Hepatocyte (in vitro differentiated cells): ENCODE data around the gene HHATL. TPM values are rescaled to one million over a fixed set of nuclear protein-coding genes. Genes with fewer than 3 reads are reported as not detected.

Experiments
- DNase-seq: peaks from one replicate; pipeline ENCODE4 v3.0.0-alpha.2; 2016; ENCODE audit warnings: low spot score
- H2AFZ ChIP-seq: fragments of 200-600 bp; sonication (generic); 2 replicates; pipeline ENCODE4 v1.6.0; 2016; ENCODE audit warnings: antibody characterized with exemption, mild to moderate bottlenecking
- H3K27ac ChIP-seq: fragments of 200-600 bp; sonication (generic); 2 replicates; pipeline ENCODE4 v1.5.1; 2016; ENCODE audit warnings: mild to moderate bottlenecking
- H3K27me3 ChIP-seq: fragments of 200-600 bp; sonication (generic); 2 replicates; pipeline ENCODE4 v1.6.1; 2016
- H3K36me3 ChIP-seq: fragments of 200-600 bp; sonication (generic); replicated peaks from 2 replicates; pipeline ENCODE4 v1.5.1; 2016; ENCODE audit warnings: low read depth; ENCODE audit not compliant: insufficient read depth
- H3K4me1 ChIP-seq: fragments of 200-600 bp; sonication (generic); 2 replicates; pipeline ENCODE4 v1.5.1; 2016; ENCODE audit warnings: mild to moderate bottlenecking, moderate library complexity; ENCODE audit not compliant: insufficient read depth
- H3K4me2 ChIP-seq: fragments of 200-600 bp; sonication (generic); 2 replicates; pipeline ENCODE4 v1.6.0; 2016
- H3K4me3 ChIP-seq: fragments of 200-600 bp; sonication (generic); 2 replicates; pipeline ENCODE4 v1.5.1; 2016; ENCODE audit warnings: mild to moderate bottlenecking
- H3K79me2 ChIP-seq: fragments of 200-600 bp; sonication (generic); 2 replicates; pipeline ENCODE4 v1.6.0; 2017; ENCODE audit warnings: mild to moderate bottlenecking
- H3K9me2 ChIP-seq: fragments of 200-600 bp; sonication (generic); replicated peaks from 2 replicates; pipeline ENCODE4 v1.6.0; 2017; ENCODE audit warnings: mild to moderate bottlenecking; ENCODE audit not compliant: insufficient read depth
- H3K9me3 ChIP-seq: fragments of 200-600 bp; sonication (generic); 2 replicates; pipeline ENCODE4 v1.5.1; 2016; ENCODE audit warnings: low read depth, mild to moderate bottlenecking
- H4K20me1 ChIP-seq: fragments of 200-600 bp; sonication (generic); 2 replicates; pipeline ENCODE4 v1.6.0; 2016; ENCODE audit warnings: mild to moderate bottlenecking; ENCODE audit not compliant: insufficient read depth, poor library complexity, severe bottlenecking
- CTCF ChIP-seq: fragments of 200-600 bp; sonication (generic); IDR thresholded peaks from 2 replicates; pipeline ENCODE4 v1.5.1; 2016; ENCODE audit warnings: antibody characterized with exemption, mild to moderate bottlenecking; ENCODE audit not compliant: poor library complexity
- EZH2 ChIP-seq: fragments of 200-600 bp; sonication (generic); IDR thresholded peaks from 2 replicates; pipeline ENCODE4 v1.6.1; 2016; ENCODE audit warnings: antibody characterized with exemption, mild to moderate bottlenecking, borderline replicate concordance
- EZH2phosphoT487 ChIP-seq: fragments of 200-600 bp; sonication (generic); IDR thresholded peaks from one replicate; pipeline ENCODE4 v1.6.1; 2018; ENCODE audit warnings: antibody characterized with exemption, mild to moderate bottlenecking, low read depth, moderate library complexity; ENCODE audit not compliant: unreplicated experiment, severe bottlenecking
- WGBS: methylation state at CpG from one replicate; pipeline ENCODE4 v1.1.6; 2016; ENCODE audit warnings: low lambda C conversion rate; ENCODE audit errors: missing lambda C conversion rate; 5-methylcytosine and 5-hydroxymethylcytosine counted together
- polyA plus RNA-seq: library from polyadenylated mRNA; unstranded; fragments of >200 nt; fragmentation: Nextera tagmentation; extraction: Ambion mirVana; gene quantifications from 2 replicates; pipeline ENCODE4 v1.2.1, GENCODE V29; 2016
- total RNA-seq: library from RNA; depleted of rRNA; stranded (reverse); fragments of >200 nt; gene quantifications from 2 replicates; pipeline ENCODE4 v1.2.3, GENCODE V29; 2014

HHATL gene
- total and polyA plus RNA-seq, 2 experiments from 2014 or later = not detected

- Histone ChIP-seq H3K4me1 (no peaks in the 10 kb centered on the region), H3K4me2 (no peak overlapping the region), H3K9me2 (no peaks in the 10 kb centered on the region), H3K4me3 (no peak overlapping the region), H3K27me3 (no peaks in the 10 kb centered on the region), H2AFZ (no peak overlapping the region), H3K9me3 (no peaks in the 10 kb centered on the region), H3K27ac (no peak overlapping the region), H3K36me3 (no peaks in the 10 kb centered on the region), H4K20me1 (no peaks in the 10 kb centered on the region), H3K79me2 (no peaks in the 10 kb centered on the region)
- DNase-seq = no peak
- 62% methylated on average over 6 of the region's 6 CpGs for WGBS
- TF ChIP-seq EZH2 = no peak
- no peak for TF ChIP-seq CTCF
- TF ChIP-seq EZH2phosphoT487 = no peak
These were observed 9.1 kb upstream of the HHATL start for GRCh38 chr3:42711491-42712343.

- Histone ChIP-seq H3K79me2 (no peaks in the 10 kb centered on the region), H3K9me3 (no peaks in the 10 kb centered on the region), H3K4me3 (no peak overlapping the region), H3K27me3 (no peaks in the 10 kb centered on the region), H3K9me2 (no peaks in the 10 kb centered on the region), H3K27ac (no peak overlapping the region), H4K20me1 (no peaks in the 10 kb centered on the region), H3K4me2 (no peak overlapping the region), H2AFZ (no peak overlapping the region), H3K36me3 (no peaks in the 10 kb centered on the region), H3K4me1 (no peaks in the 10 kb centered on the region)
- 82% methylated on average over 7 of the region's 7 CpGs for WGBS
- TF ChIP-seq CTCF = no peak
- TF ChIP-seq EZH2 = no peak
- TF ChIP-seq EZH2phosphoT487 = no peak
- DNase-seq = no peak
These were observed 7.9 kb upstream of the HHATL start for GRCh38 chr3:42710323-42711021.

- TF ChIP-seq EZH2phosphoT487 (no peak), CTCF (no peak), EZH2 (no peak)
- no peaks in the 10 kb centered on the region for H4K20me1 ChIP-seq
- no peaks in the 10 kb centered on the region for H3K4me1 ChIP-seq
- no peaks in the 10 kb centered on the region for H3K27me3 ChIP-seq
- no peaks in the 10 kb centered on the region for H3K9me2 ChIP-seq
- WGBS = 93% methylated on average over 10 of the region's 10 CpGs
- no peaks in the 10 kb centered on the region for H3K36me3 ChIP-seq
- no peak overlapping the region for H3K4me2 ChIP-seq
- H3K79me2 ChIP-seq = no peaks in the 10 kb centered on the region
- H2AFZ ChIP-seq = no peak overlapping the region
- no peaks in the 10 kb centered on the region for H3K9me3 ChIP-seq
- no peak overlapping the region for H3K27ac ChIP-seq
- no peak overlapping the region for H3K4me3 ChIP-seq
- DNase-seq = no peak
These were observed 7.0 kb upstream of the HHATL start for GRCh38 chr3:42709621-42710020.
